HCT116 (cell line): Measurements from ENCODE around the gene KLHDC3. TPM values are rescaled to one million over a fixed set of nuclear protein-coding genes. Genes with fewer than 3 reads are reported as not detected.

Source experiments
- ATAC-seq: fragments of 200-7000 bp; cut with Tn5 transposase; 2 replicates; pipeline ENCODE4 v1.9.1; 2020; ENCODE audit warnings: mild to moderate bottlenecking, moderate library complexity
- BruUV-seq: library from RNA; stranded (reverse); fragments of 400-500 nt; replicated peaks from 2 replicates; lab custom pipeline; 2021; lab: Mats Ljungman, UMichigan
- CTCF ChIA-PET: fragments of 300-600 bp; sonication (Branson Sonifier 250); formaldehyde crosslinking; loops from one replicate; lab custom pipeline; 2021; ENCODE audit warnings: antibody characterized with exemption; lab: Charles Lee
- POLR2A ChIA-PET: fragments of 300-600, 350-600 bp; sonication (Branson Sonifier 250); formaldehyde crosslinking; loops from one replicate; lab custom pipeline; 2021; ENCODE audit warnings: antibody characterized with exemption; lab: Charles Lee
- RAD21 ChIA-PET, 2 experiments: fragments of 300-600 bp; sonication (Branson Sonifier 250); formaldehyde crosslinking; loops; one replicate each; lab custom pipeline; 2023; ENCODE audit warnings: low total read pairs in 2 of 2; ENCODE audit not compliant: uncharacterized antibody in 2 of 2, unreplicated experiment in 2 of 2, low non-redundant PET in 1 of 2; lab: Charles Lee
- DNase-seq: peaks from one replicate; pipeline ENCODE4 v3.0.0-alpha.2; 2010; ENCODE audit warnings: low read depth, low spot score
- H2AFZ ChIP-seq: fragments of 200-600 bp; shearing (Covaris generic), sonication (generic); 2 replicates; pipeline ENCODE4 v1.6.1; 2017; ENCODE audit warnings: low read depth, mixed run types, mixed read lengths, antibody characterized with exemption, low read length; ENCODE audit not compliant: poor library complexity, severe bottlenecking
- H3K27ac ChIP-seq: 2 replicates; pipeline ENCODE4 v1.5.1; 2012; ENCODE audit warnings: low read depth, low read length
- H3K27me3 ChIP-seq: fragments of 200-600 bp; sonication (generic); 2 replicates; pipeline ENCODE4 v1.6.1; 2016; ENCODE audit warnings: mixed run types, low read length, mixed read lengths; ENCODE audit not compliant: insufficient read depth
- H3K36me3 ChIP-seq, 2 experiments: fragments of 200-500 bp in 1 of 2; fragments of 200-600 bp in 1 of 2; sonication (Bioruptor generic) in 1 of 2; sonication (generic) in 1 of 2; 2 replicates each; pipeline versions ENCODE4 v1.5.1 to v1.6.1; 2014 to 2016; ENCODE audit warnings: low read length in 2 of 2, inconsistent platforms in 1 of 2, mixed read lengths in 1 of 2, mixed run types in 1 of 2; ENCODE audit not compliant: insufficient read depth in 2 of 2, control insufficient read depth in 1 of 2
- H3K4me1 ChIP-seq, 2 experiments: fragments of 200-600 bp in 1 of 2; sonication (generic) in 1 of 2; 2 replicates each; pipeline versions ENCODE4 v1.5.1 to v1.6.1; 2012 to 2017; ENCODE audit warnings: low read length in 2 of 2, inconsistent platforms in 1 of 2, mild to moderate bottlenecking in 1 of 2, mixed read lengths in 1 of 2, mixed run types in 1 of 2, moderate library complexity in 1 of 2; ENCODE audit not compliant: insufficient read depth in 2 of 2, control insufficient read depth in 1 of 2
- H3K4me2 ChIP-seq: fragments of 200-600 bp; sonication (generic); 2 replicates; pipeline ENCODE4 v1.6.1; 2017; ENCODE audit warnings: mixed run types, low read length, mixed read lengths
- H3K4me3 ChIP-seq, 2 experiments: fragments of 200-600 bp in 1 of 2; sonication (generic) in 1 of 2; replicated peaks in 1 of 2; 2 replicates each; pipeline ENCODE4 v1.5.1; 2011 to 2016; ENCODE audit warnings: low read length in 2 of 2, control low read depth in 1 of 2, low read depth in 1 of 2, mild to moderate bottlenecking in 1 of 2, mixed read lengths in 1 of 2, mixed run types in 1 of 2
- H3K79me2 ChIP-seq: fragments of 200-600 bp; sonication (generic); 2 replicates; pipeline ENCODE4 v1.6.1; 2017; ENCODE audit warnings: mild to moderate bottlenecking, mixed run types, low read length, moderate library complexity, mixed read lengths; ENCODE audit not compliant: insufficient read depth
- H3K9ac ChIP-seq: fragments of 200-600 bp; sonication (generic); 2 replicates; pipeline ENCODE4 v1.6.1; 2016; ENCODE audit warnings: low read length, mixed read lengths
- H3K9me2 ChIP-seq: fragments of 200-600 bp; sonication (generic), shearing (Covaris generic); 2 replicates; pipeline ENCODE4 v1.6.1; 2017; ENCODE audit warnings: mixed run types, mild to moderate bottlenecking, moderate library complexity; ENCODE audit not compliant: insufficient read depth
- H3K9me3 ChIP-seq, 2 experiments: fragments of 200-500 bp in 1 of 2; fragments of 200-600 bp in 1 of 2; sonication (Bioruptor generic) in 1 of 2; sonication (generic) in 1 of 2; 2 replicates each; pipeline ENCODE4 v1.6.1; 2014 to 2017; ENCODE audit warnings: low read length in 2 of 2, mixed read lengths in 2 of 2, inconsistent platforms in 1 of 2, low read depth in 1 of 2, mild to moderate bottlenecking in 1 of 2, mixed run types in 1 of 2, moderate library complexity in 1 of 2; ENCODE audit not compliant: control insufficient read depth in 1 of 2, insufficient read depth in 1 of 2
- H4K20me1 ChIP-seq: fragments of 200-600 bp; sonication (generic), shearing (Covaris generic); 2 replicates; pipeline ENCODE4 v1.6.1; 2017; ENCODE audit warnings: mixed run types, mild to moderate bottlenecking, moderate library complexity; ENCODE audit not compliant: insufficient read depth
- ELF1 ChIP-seq: IDR thresholded peaks from 2 replicates; pipeline ENCODE4 v1.6.1; 2012; ENCODE audit warnings: low read depth, borderline replicate concordance
- POLR2AphosphoS5 ChIP-seq: IDR thresholded peaks from 2 replicates; pipeline ENCODE4 v1.6.1; 2011; ENCODE audit warnings: mild to moderate bottlenecking, low read depth, low read length, moderate library complexity
- SIN3A ChIP-seq: IDR thresholded peaks from 2 replicates; pipeline ENCODE4 v1.6.1; 2012; ENCODE audit warnings: low read depth
- YY1 ChIP-seq: IDR thresholded peaks from 2 replicates; pipeline ENCODE4 v1.6.1; 2011; ENCODE audit warnings: low read length, low read depth, moderate library complexity, mild to moderate bottlenecking; ENCODE audit not compliant: insufficient replicate concordance; ENCODE audit errors: extremely low read depth
- ZNF274 ChIP-seq: fragments of 200-500 bp; sonication (Bioruptor generic); IDR thresholded peaks from 2 replicates; pipeline ENCODE4 v1.6.1; 2014; ENCODE audit warnings: mild to moderate bottlenecking, low read depth, low read length, inconsistent platforms
- intact Hi-C: fragments of 100-400 bp; cut with micrococcal nuclease; formaldehyde crosslinking; loops from 2 replicates; pipeline ENCODE4 v1.10.0; 2022
- total RNA-seq: library from RNA; stranded (reverse); gene quantifications from one replicate; pipeline ENCODE4 v1.2.1, GENCODE V29; 2021; ENCODE audit not compliant: unreplicated experiment
- TF ChIP-seq, protein P1 (sequence below): IDR thresholded peaks from 2 replicates; pipeline ENCODE4 v1.6.1; 2012; ENCODE audit warnings: low read depth
- TF ChIP-seq, protein P2 (sequence below), 3 experiments: fragments of 200-600 bp in 1 of 3; sonication (generic) in 1 of 3; IDR thresholded peaks in 2 of 3; conservative IDR thresholded peaks in 1 of 3; 2 replicates each; pipeline ENCODE4 v1.5.1; 2012 to 2017; ENCODE audit warnings: low read depth in 2 of 3, low read length in 2 of 3, antibody characterized with exemption in 1 of 3, borderline replicate concordance in 1 of 3, control low read depth in 1 of 3, mild to moderate bottlenecking in 1 of 3, mixed read lengths in 1 of 3, mixed run types in 1 of 3, moderate library complexity in 1 of 3; ENCODE audit not compliant: insufficient read depth in 1 of 3
- TF ChIP-seq, protein P3 (sequence below): IDR thresholded peaks from 2 replicates; pipeline ENCODE4 v1.6.1; 2012

The KLHDC3 gene
- total RNA-seq, 1 experiment from 2014 or later: 67.2 TPM

DNA sequence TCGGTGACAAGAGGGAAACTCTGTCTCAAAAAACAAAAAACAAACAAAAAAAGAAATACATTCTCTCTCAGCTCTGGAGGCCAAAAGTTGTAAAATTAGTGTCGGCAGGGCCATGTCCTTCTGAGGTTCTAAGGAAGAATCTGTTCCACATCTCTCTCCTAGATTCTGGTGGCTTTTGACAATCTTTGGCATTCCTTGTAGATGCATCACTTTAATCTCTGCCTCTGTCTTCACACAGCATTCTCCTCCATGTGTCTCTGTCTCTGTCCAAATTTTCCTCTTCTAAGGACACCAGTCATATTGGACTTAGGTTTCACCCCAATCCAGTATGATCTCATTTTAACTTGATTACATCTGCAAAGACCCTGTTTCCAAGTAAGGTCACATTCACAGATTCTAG, 20.6 kb upstream of the KLHDC3 start:
- Histone ChIP-seq H3K27me3 (no peaks in the 10 kb centered on the region), H4K20me1 (no peaks in the 10 kb centered on the region), H3K9me3 (no peaks in the 10 kb centered on the region), H3K4me2 (no peak overlapping the region), H3K27ac (no peak overlapping the region), H2AFZ (no peak overlapping the region), H3K4me1 (no peaks in the 10 kb centered on the region), H3K79me2 (peaks cover 4% of the 10 kb centered on the region; the same call in 1 of the 2 replicates), H3K36me3 (peaks cover 5 to 13% of the 10 kb centered on the region in 2 experiments; a peak in 3 of 4 replicates), H3K9me2 (no peaks in the 10 kb centered on the region), H3K9ac (no peak overlapping the region), H3K4me3 (no peak overlapping the region)
- ATAC-seq (no peak), DNase-seq (no peak)
- ChIA-PET POLR2A (no interaction called here), RAD21 (no interaction called here), CTCF (no interaction called here)
- TF ChIP-seq POLR2AphosphoS5: no peak
- TF ChIP-seq ELF1: no peak
- TF ChIP-seq SIN3A: no peak
- no peak for TF ChIP-seq ZNF274
- TF ChIP-seq, protein P1, sequence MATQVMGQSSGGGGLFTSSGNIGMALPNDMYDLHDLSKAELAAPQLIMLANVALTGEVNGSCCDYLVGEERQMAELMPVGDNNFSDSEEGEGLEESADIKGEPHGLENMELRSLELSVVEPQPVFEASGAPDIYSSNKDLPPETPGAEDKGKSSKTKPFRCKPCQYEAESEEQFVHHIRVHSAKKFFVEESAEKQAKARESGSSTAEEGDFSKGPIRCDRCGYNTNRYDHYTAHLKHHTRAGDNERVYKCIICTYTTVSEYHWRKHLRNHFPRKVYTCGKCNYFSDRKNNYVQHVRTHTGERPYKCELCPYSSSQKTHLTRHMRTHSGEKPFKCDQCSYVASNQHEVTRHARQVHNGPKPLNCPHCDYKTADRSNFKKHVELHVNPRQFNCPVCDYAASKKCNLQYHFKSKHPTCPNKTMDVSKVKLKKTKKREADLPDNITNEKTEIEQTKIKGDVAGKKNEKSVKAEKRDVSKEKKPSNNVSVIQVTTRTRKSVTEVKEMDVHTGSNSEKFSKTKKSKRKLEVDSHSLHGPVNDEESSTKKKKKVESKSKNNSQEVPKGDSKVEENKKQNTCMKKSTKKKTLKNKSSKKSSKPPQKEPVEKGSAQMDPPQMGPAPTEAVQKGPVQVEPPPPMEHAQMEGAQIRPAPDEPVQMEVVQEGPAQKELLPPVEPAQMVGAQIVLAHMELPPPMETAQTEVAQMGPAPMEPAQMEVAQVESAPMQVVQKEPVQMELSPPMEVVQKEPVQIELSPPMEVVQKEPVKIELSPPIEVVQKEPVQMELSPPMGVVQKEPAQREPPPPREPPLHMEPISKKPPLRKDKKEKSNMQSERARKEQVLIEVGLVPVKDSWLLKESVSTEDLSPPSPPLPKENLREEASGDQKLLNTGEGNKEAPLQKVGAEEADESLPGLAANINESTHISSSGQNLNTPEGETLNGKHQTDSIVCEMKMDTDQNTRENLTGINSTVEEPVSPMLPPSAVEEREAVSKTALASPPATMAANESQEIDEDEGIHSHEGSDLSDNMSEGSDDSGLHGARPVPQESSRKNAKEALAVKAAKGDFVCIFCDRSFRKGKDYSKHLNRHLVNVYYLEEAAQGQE: no peak
- TF ChIP-seq, protein P2, sequence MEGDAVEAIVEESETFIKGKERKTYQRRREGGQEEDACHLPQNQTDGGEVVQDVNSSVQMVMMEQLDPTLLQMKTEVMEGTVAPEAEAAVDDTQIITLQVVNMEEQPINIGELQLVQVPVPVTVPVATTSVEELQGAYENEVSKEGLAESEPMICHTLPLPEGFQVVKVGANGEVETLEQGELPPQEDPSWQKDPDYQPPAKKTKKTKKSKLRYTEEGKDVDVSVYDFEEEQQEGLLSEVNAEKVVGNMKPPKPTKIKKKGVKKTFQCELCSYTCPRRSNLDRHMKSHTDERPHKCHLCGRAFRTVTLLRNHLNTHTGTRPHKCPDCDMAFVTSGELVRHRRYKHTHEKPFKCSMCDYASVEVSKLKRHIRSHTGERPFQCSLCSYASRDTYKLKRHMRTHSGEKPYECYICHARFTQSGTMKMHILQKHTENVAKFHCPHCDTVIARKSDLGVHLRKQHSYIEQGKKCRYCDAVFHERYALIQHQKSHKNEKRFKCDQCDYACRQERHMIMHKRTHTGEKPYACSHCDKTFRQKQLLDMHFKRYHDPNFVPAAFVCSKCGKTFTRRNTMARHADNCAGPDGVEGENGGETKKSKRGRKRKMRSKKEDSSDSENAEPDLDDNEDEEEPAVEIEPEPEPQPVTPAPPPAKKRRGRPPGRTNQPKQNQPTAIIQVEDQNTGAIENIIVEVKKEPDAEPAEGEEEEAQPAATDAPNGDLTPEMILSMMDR (IDR thresholded peaks at IDR 0.05 in 2 of 3, conservative IDR thresholded peaks at IDR 0.05 in 1 of 3; ENCODE audit: borderline replicate concordance in 1 of 3, insufficient read depth in 1 of 3, low read depth in 2 of 3, low read length in 2 of 3): no peak
- TF ChIP-seq YY1: no peak
- TF ChIP-seq, protein P3, sequence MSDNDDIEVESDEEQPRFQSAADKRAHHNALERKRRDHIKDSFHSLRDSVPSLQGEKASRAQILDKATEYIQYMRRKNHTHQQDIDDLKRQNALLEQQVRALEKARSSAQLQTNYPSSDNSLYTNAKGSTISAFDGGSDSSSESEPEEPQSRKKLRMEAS: no peak
- no TSS peak for BruUV-seq
- intact Hi-C loops: no loop called here
